IPS-18c (cell line): ENCODE data around the gene USP25.

Experiments used
- H3K4me3 ChIP-seq: 2 replicates; pipeline ENCODE4 v1.7.0; 2013; ENCODE audit warnings: low read depth, mild to moderate bottlenecking, low read length, moderate library complexity; ENCODE audit not compliant: insufficient read depth
- H3K9me3 ChIP-seq: one replicate; pipeline ENCODE4 v1.6.1; 2013; ENCODE audit warnings: mild to moderate bottlenecking, low read length, moderate library complexity; ENCODE audit not compliant: control insufficient read depth, insufficient read depth

USP25 gene

DNA sequence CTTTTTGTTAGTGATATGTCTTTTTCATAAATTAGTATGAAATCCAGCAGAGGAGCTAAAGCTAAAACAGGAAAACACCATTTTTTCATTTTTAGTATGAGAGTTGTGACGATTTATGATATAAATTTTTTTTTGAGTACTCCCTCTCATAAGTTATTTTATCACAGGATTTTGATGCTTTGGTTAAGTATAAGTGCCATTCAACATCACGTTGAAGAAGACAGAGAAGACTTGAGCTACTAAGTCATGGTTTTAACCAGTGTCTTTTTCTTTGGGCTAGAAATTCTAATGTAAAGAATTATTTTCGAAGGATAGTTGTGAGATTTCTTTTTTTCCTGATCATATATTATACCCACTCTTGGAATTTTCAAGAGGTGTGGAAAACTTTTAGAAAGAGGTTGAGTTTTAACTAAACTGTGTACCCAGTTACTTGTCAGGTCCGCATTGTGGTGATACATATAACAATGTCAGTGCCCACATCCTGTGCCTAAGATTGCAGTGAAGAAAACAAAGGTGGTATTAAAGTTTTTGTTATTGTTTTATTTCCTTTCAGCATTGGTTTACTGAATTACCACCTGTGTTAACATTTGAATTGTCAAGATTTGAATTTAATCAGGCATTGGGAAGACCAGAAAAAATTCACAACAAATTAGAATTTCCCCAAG lies 93.8 kb downstream of the USP25 start:
- no peak overlapping the region for H3K4me3 ChIP-seq
- H3K9me3 ChIP-seq = no peaks in the 10 kb centered on the region

DNA sequence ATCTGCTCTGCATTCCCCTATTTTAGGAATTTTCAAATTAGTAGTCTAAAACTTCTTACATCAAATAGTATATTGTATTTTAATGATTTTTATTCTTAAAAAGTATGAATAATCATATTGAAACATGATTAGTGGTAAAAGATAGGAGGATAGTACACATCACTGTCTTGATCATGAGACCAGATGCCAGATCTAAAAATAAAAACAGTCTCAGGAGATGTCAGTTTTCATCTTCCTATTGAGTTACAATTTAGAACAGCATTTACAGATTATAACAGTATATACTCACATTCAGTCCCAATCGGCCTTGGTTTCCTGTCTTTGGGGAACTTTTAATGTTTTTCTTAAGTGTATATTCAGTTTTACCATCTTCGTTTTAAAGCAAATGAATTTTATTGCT lies 95.9 kb downstream of the USP25 start:
- no peak overlapping the region for H3K4me3 ChIP-seq

GRCh38 chr21:15826147-15826780 lies 96.5 kb downstream of the USP25 start:
- H3K9me3 ChIP-seq = no peaks in the 10 kb centered on the region

More for the DNA sequence above, 95.9 kb downstream of the USP25 start:
- no peaks in the 10 kb centered on the region for H3K9me3 ChIP-seq

GRCh38 chr21:15826908-15827601 lies 97.3 kb downstream of the USP25 start:
- Histone ChIP-seq H3K9me3 (no peaks in the 10 kb centered on the region), H3K4me3 (no peak overlapping the region)

More at GRCh38 chr21:15826147-15826780, 96.5 kb downstream of the USP25 start:
- no peak overlapping the region for H3K4me3 ChIP-seq

DNA sequence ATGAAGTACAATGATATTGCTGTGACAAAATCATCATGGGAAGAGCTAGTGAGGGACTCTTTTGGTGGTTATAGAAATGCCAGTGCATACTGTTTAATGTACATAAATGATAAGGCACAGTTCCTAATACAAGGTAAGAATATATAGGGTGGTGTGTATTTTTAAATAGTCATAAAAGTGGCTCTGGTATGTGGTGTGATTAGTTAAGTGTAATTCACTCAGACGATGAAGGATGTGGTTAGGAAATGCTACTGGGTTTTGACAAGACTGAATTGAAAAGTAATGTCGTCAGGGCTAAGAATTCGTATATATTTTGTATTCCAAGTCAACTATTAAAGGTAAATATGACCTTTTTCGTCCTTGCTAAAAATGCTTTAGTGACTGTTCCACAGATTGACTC lies 101.7 kb downstream of the USP25 start:
- no peak overlapping the region for H3K4me3 ChIP-seq
- H3K9me3 ChIP-seq = no peaks in the 10 kb centered on the region

DNA sequence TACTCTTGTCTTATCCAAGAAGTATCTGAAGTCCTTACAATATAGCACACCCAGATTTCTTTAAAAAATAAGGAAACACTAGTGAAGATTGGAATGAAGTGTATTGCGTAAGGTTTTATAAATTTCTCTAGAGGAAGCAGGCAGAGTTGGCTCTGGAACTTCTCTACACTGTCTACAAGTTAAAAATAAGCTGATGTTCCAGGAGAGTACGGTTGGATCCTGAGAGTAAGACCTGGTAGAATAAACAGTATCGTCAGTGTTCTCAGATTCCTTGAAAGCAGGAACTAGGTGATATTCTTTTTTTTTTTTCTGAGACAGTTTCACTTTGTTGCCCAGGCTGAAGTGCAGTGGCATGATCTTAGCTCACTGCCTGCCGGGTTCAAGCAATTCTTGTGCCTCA lies 107.9 kb downstream of the USP25 start:
- Histone ChIP-seq H3K9me3 (no peaks in the 10 kb centered on the region), H3K4me3 (no peak overlapping the region)

DNA sequence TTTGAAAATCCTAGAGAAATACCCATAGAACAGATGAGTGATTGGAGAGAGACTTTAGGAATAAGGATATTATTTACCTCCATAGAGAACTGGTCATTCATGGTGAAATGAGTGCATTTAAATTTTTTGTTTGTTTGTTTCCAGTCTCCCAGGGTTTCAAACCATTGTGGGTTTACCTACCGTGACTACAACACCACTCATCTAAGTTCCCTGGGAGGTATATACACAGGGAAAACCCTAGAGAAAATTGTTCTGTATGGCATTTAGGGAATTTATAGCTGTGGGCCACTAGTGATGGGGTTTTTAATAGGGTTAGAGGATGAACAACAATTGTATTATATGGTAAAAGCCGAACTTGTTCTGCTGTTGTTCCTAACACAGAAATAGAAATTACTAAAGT lies 109.2 kb downstream of the USP25 start:
- Histone ChIP-seq H3K4me3 (no peak overlapping the region), H3K9me3 (no peaks in the 10 kb centered on the region)

- Histone ChIP-seq H3K9me3 (no peaks in the 10 kb centered on the region), H3K4me3 (no peak overlapping the region)
Observed at GRCh38 chr21:15839601-15840000, 109.8 kb downstream of the USP25 start.

DNA sequence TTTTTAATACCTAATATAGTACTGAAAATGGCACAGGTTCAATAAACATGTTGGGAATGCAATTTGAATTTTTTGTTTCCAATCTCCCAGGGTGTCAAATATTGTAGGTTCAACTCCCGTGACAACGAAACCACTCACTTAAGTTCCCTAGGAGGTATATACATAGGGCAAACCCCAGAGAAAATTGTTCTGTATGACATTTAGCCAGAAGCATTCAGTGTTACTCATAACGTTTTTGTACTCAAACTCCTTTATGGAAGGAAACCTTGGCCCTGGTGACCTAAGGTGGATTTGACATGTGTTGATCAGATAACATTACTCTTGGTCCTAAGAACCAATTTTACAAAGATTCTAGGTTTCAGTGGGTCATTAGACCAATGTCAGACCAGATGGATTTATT lies 110.6 kb downstream of the USP25 start:
- no peak overlapping the region for H3K4me3 ChIP-seq
- no peaks in the 10 kb centered on the region for H3K9me3 ChIP-seq

GRCh38 chr21:15841856-15842564 lies 112.2 kb downstream of the USP25 start:
- H3K9me3 ChIP-seq = no peaks in the 10 kb centered on the region
- H3K4me3 ChIP-seq = no peak overlapping the region

GRCh38 chr21:15842565-15842880 lies 112.7 kb downstream of the USP25 start:
- H3K4me3 ChIP-seq = no peak overlapping the region
- H3K9me3 ChIP-seq = no peaks in the 10 kb centered on the region

GRCh38 chr21:15843766-15844165 lies 114.0 kb downstream of the USP25 start:
- H3K4me3 ChIP-seq = no peak overlapping the region
- no peaks in the 10 kb centered on the region for H3K9me3 ChIP-seq

GRCh38 chr21:15848634-15849560 lies 119.1 kb downstream of the USP25 start:
- H3K4me3 ChIP-seq = no peak overlapping the region
- H3K9me3 ChIP-seq = no peaks in the 10 kb centered on the region

DNA sequence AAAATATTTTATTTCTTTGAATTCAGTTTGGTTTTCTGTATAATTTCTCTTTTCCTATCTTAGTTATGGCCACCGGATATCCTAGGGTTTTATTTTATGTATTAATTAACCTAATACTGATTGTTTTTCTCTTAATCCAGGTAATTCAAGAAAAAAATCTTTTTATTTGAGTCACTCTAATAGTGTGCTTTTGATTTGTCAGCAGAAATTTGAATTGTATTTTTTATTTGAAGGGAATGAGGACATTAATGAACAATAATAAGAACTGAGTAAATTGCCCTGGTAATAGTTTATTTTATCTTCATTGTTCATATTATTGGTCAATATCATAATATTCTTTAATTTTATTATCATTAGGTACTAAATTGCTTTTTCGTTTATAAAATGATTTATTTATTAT lies 120.1 kb downstream of the USP25 start:
- H3K9me3 ChIP-seq = no peaks in the 10 kb centered on the region

DNA sequence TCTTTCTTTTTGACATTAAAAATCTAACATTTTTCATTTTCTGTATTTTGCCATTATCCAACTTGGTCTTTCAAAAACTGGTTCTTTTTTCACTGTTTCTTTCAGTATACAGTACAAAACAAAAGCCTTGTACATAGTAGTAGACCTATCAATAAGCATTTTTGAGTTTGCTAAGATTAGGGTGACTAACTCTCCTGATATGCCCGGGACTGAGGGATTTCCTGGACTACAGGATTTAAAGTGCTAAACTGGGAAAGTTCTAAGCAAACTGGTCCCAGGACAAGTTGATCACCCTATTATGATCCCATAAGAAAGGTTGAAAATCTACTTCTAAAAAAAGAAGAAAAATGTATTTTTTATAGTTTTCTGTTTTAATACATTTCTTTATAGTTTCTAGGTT lies 120.9 kb downstream of the USP25 start:
- no peak overlapping the region for H3K4me3 ChIP-seq
- H3K9me3 ChIP-seq = no peaks in the 10 kb centered on the region

More for the DNA sequence above, 120.1 kb downstream of the USP25 start:
- no peak overlapping the region for H3K4me3 ChIP-seq

- H3K9me3 ChIP-seq = no peaks in the 10 kb centered on the region
- H3K4me3 ChIP-seq = no peak overlapping the region
Observed at GRCh38 chr21:15852146-15852545, 122.4 kb downstream of the USP25 start.

- Histone ChIP-seq H3K9me3 (no peaks in the 10 kb centered on the region), H3K4me3 (no peak overlapping the region)
Observed at GRCh38 chr21:15853126-15853525, 123.3 kb downstream of the USP25 start.
